PFSK-1 (cell line): ENCODE measurements around the gene ARF1.

Experiments used
- FOXP2 ChIP-seq: optimal IDR thresholded peaks from 2 replicates; pipeline ENCODE3; 2011; ENCODE audit warnings: borderline replicate concordance, control low read depth, inconsistent platforms; ENCODE audit not compliant: insufficient read depth; ENCODE audit errors: extremely low read length, extremely low read depth
- POLR2AphosphoS5 ChIP-seq: IDR thresholded peaks from 2 replicates; pipeline ENCODE4 v1.6.1; 2012; ENCODE audit warnings: low read depth, mild to moderate bottlenecking, control low read depth, low read length, moderate library complexity
- SIN3A ChIP-seq: IDR thresholded peaks from 2 replicates; pipeline ENCODE4 v1.6.1; 2012; ENCODE audit warnings: mild to moderate bottlenecking, low read length, moderate library complexity, borderline replicate concordance; ENCODE audit not compliant: insufficient read depth
- TAF1 ChIP-seq: IDR thresholded peaks from 2 replicates; pipeline ENCODE4 v1.6.1; 2012; ENCODE audit warnings: low read length, control low read depth, borderline replicate concordance; ENCODE audit not compliant: insufficient read depth
- TF ChIP-seq, protein P1 (sequence below), 2 experiments: IDR thresholded peaks; 2 replicates each; pipeline versions ENCODE4 v1.6.1 to v1.8.0; 2011 to 2012; ENCODE audit warnings: low read depth in 2 of 2, low read length in 2 of 2, control low read depth in 1 of 2, inconsistent platforms in 1 of 2, mild to moderate bottlenecking in 1 of 2, moderate library complexity in 1 of 2; ENCODE audit not compliant: insufficient read depth in 1 of 2

Gene ARF1

DNA sequence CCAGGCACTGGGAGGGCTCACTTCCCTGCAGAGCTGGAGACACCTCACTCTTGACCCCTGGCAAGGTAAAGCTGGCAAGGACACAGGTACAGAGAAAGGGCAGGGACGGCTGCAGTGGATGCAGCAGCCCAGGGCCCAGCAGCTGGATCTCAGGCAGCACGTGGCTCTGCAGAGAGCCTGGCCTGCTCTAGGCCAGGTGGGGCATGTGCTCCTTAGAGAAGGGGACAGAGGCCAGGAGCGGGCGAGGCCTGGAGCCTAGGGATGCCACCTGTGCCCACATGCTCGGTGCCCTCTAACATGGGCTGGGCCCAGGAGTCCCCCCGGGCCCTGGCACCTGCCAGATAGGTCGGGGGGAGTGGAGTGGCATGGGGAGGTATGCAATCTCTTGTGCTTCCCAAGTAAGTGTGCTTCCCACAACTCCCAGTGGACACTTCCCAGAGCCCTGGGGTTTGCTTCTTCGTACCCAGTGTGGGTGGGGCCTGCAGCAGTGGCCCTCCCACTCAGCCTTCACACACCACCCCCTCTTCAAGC is 45.7 kb upstream of the ARF1 start:
- TF ChIP-seq POLR2AphosphoS5: no peak
- TF ChIP-seq FOXP2: no peak
- no peak for TF ChIP-seq SIN3A
- no peak for TF ChIP-seq TAF1
- TF ChIP-seq, protein P1, sequence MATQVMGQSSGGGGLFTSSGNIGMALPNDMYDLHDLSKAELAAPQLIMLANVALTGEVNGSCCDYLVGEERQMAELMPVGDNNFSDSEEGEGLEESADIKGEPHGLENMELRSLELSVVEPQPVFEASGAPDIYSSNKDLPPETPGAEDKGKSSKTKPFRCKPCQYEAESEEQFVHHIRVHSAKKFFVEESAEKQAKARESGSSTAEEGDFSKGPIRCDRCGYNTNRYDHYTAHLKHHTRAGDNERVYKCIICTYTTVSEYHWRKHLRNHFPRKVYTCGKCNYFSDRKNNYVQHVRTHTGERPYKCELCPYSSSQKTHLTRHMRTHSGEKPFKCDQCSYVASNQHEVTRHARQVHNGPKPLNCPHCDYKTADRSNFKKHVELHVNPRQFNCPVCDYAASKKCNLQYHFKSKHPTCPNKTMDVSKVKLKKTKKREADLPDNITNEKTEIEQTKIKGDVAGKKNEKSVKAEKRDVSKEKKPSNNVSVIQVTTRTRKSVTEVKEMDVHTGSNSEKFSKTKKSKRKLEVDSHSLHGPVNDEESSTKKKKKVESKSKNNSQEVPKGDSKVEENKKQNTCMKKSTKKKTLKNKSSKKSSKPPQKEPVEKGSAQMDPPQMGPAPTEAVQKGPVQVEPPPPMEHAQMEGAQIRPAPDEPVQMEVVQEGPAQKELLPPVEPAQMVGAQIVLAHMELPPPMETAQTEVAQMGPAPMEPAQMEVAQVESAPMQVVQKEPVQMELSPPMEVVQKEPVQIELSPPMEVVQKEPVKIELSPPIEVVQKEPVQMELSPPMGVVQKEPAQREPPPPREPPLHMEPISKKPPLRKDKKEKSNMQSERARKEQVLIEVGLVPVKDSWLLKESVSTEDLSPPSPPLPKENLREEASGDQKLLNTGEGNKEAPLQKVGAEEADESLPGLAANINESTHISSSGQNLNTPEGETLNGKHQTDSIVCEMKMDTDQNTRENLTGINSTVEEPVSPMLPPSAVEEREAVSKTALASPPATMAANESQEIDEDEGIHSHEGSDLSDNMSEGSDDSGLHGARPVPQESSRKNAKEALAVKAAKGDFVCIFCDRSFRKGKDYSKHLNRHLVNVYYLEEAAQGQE (IDR thresholded peaks at IDR 0.05; ENCODE audit: insufficient read depth in 1 of 2, low read depth in 2 of 2, low read length in 2 of 2): no peak

DNA sequence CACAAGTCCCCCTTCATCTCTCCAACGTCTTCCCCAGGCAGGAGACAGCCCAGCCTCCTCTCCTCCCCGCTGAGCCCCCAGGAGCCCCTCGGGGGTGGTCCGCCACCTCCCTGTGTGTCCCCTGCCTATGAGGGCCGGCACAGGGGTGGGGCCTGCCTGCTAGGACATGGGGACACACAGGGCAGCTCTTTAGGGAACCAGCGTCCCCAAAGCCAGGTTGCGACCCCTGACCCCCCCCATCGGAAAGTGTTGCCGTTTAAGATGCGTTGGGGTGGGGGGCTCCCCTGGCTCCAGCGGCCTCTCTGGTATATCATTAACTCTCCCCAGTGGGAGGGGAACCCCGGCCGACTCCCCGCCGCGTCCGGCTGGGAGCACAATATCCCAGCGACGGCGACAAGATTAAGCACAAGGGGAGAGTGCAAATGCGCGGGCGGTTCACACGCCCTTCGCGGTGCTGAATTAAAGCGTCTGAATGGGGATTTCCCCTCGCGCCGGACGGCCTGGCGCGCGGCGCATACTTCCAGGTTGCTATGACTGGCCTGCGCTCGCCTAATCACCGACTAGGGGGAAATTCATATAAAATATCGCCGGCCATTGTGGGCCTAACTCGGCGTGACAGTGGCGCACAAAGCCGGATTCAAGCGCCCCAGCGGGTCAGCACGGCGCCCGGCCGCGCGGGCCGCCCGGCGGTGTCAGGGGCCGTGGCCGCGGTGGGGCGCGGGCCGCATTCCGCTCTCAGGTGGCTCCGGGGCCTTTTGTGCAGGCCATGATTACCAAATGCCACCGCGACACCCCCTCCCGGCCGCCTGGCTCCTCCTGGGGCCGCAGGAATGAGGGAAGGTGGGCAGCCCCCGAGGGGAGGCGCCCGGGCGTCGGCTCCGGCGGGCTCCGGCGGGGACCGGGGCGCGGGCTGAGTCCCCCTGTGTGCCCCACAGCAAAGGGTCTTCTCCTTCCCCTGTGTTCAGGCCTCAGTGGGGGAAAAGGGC is 44.8 kb upstream of the ARF1 start:
- TF ChIP-seq POLR2AphosphoS5: no peak
- no peak for TF ChIP-seq SIN3A
- TF ChIP-seq, protein P1 (IDR thresholded peaks at IDR 0.05; ENCODE audit: insufficient read depth in 1 of 2, low read depth in 2 of 2, low read length in 2 of 2): no peak
- TF ChIP-seq TAF1: no peak
- TF ChIP-seq FOXP2: no peak

DNA sequence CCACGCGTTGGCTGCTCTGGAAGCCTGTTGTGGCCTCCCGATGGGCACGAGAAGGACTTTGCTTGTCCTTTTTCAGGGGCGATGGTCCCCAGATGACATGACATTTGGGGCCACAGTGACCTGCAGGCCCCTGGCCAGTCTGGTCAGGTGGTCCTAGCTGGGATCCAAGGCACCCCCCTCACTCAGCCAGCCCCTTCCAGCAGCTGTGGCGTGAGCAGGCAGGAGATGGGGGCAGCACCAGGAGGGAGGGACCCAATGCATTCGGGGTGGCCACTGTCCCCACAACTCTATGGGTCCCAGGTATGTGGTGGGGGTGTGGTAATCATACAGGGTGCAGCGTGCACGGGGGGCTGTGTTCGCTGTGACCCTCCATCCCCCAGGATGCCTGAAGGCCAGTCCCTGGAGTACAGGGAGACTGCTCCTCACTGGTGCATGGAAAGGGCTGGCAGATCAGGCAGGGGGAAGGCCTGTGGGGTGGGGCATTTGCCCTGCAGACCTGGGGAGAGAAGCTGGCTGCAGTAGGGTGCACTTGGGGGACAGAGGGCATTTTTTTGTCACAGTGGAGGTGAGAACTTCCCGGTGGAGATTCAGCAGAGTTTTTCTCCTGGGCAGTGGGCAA is 44.0 kb upstream of the ARF1 start:
- TF ChIP-seq TAF1: no peak
- no peak for TF ChIP-seq SIN3A
- TF ChIP-seq, protein P1 (IDR thresholded peaks at IDR 0.05; ENCODE audit: insufficient read depth in 1 of 2, low read depth in 2 of 2, low read length in 2 of 2): no peak
- no peak for TF ChIP-seq FOXP2
- TF ChIP-seq POLR2AphosphoS5: no peak

DNA sequence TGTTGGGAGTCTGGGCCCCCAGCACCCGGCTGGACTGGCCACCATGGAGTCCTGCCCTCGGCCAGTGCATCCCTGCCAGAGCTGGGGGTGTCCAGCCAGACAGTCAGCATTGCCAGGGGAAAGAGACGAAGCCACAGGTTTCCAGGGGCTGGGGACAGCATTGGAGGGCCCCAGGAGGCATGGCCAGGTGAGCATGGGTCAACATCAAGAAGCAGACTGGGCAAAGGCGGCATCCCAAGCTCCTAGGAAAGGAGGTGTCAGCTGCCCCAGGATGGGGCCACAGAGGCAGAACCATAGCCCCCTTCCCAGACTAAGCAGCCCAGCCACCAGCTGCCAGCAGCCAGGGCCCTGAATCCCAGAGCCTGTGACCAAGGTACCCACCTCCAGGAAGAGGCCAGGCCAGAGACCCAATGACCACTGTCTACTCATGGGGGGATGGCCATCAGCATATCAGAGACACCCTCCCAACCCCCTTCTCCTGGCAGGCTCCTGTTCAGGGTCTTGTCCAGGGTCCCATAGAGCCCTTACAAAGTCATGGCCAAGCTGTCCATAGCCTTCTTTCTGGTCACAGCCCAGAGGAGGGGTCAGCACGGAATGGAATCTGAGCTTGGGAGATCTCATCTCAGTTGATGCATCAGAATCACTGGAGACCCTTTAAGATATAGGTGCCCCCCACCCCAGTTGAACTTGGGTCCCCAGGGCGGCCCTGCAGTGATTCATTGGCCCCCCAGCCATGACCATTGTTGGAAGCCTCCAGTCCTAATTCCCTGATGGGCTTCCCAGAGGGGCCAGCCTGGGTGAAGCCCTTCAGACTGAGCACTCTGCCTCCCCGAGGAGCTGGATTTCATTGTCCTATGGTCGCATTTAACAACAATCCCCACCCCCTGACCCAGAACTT is 43.3 kb upstream of the ARF1 start:
- no peak for TF ChIP-seq POLR2AphosphoS5
- no peak for TF ChIP-seq FOXP2
- TF ChIP-seq TAF1: no peak
- TF ChIP-seq, protein P1 (IDR thresholded peaks at IDR 0.05; ENCODE audit: insufficient read depth in 1 of 2, low read depth in 2 of 2, low read length in 2 of 2): no peak
